ENCODE data around the gene MGAT5B. TPM values are rescaled to one million over a fixed set of nuclear protein-coding genes. Genes with fewer than 3 reads are reported as not detected.
"Not testable (repeated sequence)": the region's sequence is repeated elsewhere in the genome, so short reads cannot be mapped to it uniquely, and the experiment has no call there.

MGAT5B gene
- total RNA-seq, 4 donors from 2014 or later, result 0.19 to 0.47 TPM; not detected in 2

DNA sequence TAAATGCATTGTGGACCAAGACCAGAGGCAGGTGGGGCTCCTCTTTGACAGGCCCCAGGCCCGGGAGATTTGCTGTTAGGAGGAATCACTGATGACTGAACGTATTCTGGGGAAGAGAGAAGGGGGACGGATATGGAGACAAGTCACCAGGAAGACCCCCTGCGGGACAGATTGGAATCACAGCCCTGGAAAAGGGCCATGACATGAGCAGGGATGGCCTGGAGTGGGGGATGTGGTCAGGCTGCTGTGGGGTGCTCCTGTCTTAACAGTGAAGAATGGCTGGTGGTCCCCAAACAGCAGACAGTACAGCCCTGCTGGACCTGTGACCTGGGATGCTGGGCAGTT is 23.7 kb upstream of the MGAT5B start:
- intact Hi-C loops (cut with DNase I; ENCODE audit: low total_unique reads), result no loop called here
- no peak for DNase-seq (ENCODE audit: low spot score in 2 of 2)
- 68 to 76% methylated on average over 4 of the region's 4 CpGs for WGBS, 2 donors
- TF ChIP-seq POLR2A (IDR thresholded peaks at IDR 0.05), result no peak
- TF ChIP-seq, protein P1, sequence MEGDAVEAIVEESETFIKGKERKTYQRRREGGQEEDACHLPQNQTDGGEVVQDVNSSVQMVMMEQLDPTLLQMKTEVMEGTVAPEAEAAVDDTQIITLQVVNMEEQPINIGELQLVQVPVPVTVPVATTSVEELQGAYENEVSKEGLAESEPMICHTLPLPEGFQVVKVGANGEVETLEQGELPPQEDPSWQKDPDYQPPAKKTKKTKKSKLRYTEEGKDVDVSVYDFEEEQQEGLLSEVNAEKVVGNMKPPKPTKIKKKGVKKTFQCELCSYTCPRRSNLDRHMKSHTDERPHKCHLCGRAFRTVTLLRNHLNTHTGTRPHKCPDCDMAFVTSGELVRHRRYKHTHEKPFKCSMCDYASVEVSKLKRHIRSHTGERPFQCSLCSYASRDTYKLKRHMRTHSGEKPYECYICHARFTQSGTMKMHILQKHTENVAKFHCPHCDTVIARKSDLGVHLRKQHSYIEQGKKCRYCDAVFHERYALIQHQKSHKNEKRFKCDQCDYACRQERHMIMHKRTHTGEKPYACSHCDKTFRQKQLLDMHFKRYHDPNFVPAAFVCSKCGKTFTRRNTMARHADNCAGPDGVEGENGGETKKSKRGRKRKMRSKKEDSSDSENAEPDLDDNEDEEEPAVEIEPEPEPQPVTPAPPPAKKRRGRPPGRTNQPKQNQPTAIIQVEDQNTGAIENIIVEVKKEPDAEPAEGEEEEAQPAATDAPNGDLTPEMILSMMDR (IDR thresholded peaks at IDR 0.05), result no peak
- H3K4me3 ChIP-seq (ENCODE audit: low read depth, poor library complexity, severe bottlenecking), result no peak overlapping the region

GRCh38 chr17:76844846-76845245 is 23.4 kb upstream of the MGAT5B start:
- DNase-seq (ENCODE audit: low spot score in 2 of 2), result no peak
- TF ChIP-seq, protein P1 (IDR thresholded peaks at IDR 0.05), result no peak
- no peak for TF ChIP-seq POLR2A (IDR thresholded peaks at IDR 0.05)
- WGBS, 2 donors, result 29 to 34% methylated on average over 8 of the region's 8 CpGs
- no peak overlapping the region for H3K4me3 ChIP-seq (ENCODE audit: low read depth, poor library complexity, severe bottlenecking)
- intact Hi-C loops (cut with DNase I; ENCODE audit: low total_unique reads), result no loop called here

- H3K4me3 ChIP-seq (ENCODE audit: low read depth, poor library complexity, severe bottlenecking), result no peak overlapping the region
- 51 to 72% methylated on average over 6 of the region's 6 CpGs for WGBS, 2 donors
- intact Hi-C loops (cut with DNase I; ENCODE audit: low total_unique reads), result no loop called here
- TF ChIP-seq, protein P1 (IDR thresholded peaks at IDR 0.05), result no peak
- TF ChIP-seq POLR2A (IDR thresholded peaks at IDR 0.05), result no peak
- no peak for DNase-seq (ENCODE audit: low spot score in 2 of 2)
Measured at GRCh38 chr17:76845541-76846017, 22.6 kb upstream of the MGAT5B start.

GRCh38 chr17:76847031-76847430 is 21.2 kb upstream of the MGAT5B start:
- no peak overlapping the region for H3K4me3 ChIP-seq (ENCODE audit: low read depth, poor library complexity, severe bottlenecking)
- intact Hi-C loops (cut with DNase I; ENCODE audit: low total_unique reads), result no loop called here
- DNase-seq (ENCODE audit: low spot score in 2 of 2), result no peak
- TF ChIP-seq, protein P1 (IDR thresholded peaks at IDR 0.05), result no peak
- no peak for TF ChIP-seq POLR2A (IDR thresholded peaks at IDR 0.05)
- WGBS, 2 donors, result 72 to 90% methylated on average over 2 of the region's 2 CpGs

- WGBS, 2 donors, result 86 to 89% methylated on average over 8 of the region's 8 CpGs
- DNase-seq (ENCODE audit: low spot score in 2 of 2), result no peak
- intact Hi-C loops (cut with DNase I; ENCODE audit: low total_unique reads), result no loop called here
- TF ChIP-seq POLR2A (IDR thresholded peaks at IDR 0.05), result no peak
- TF ChIP-seq, protein P1 (IDR thresholded peaks at IDR 0.05), result no peak
- no peak overlapping the region for H3K4me3 ChIP-seq (ENCODE audit: low read depth, poor library complexity, severe bottlenecking)
Measured at GRCh38 chr17:76848670-76849069, 19.5 kb upstream of the MGAT5B start.

GRCh38 chr17:76849160-76849559 is 19.0 kb upstream of the MGAT5B start:
- 88 to 95% methylated on average over 11 of the region's 11 CpGs for WGBS, 2 donors
- H3K4me3 ChIP-seq (ENCODE audit: low read depth, poor library complexity, severe bottlenecking); DNase-seq (ENCODE audit: low spot score in 2 of 2); intact Hi-C loops (cut with DNase I; ENCODE audit: low total_unique reads): not testable (repeated sequence)

All from lower leg skin (tissue), 4 donors.